Measurements from ENCODE around the gene OR5B3.
A peak's percentile ranks its signal among the peaks of the same experiment; 100 is the strongest.
"Not testable (repeated sequence)": the region's sequence is repeated elsewhere in the genome, so short reads cannot be mapped to it uniquely, and the experiment has no call there.

Gene OR5B3

DNA sequence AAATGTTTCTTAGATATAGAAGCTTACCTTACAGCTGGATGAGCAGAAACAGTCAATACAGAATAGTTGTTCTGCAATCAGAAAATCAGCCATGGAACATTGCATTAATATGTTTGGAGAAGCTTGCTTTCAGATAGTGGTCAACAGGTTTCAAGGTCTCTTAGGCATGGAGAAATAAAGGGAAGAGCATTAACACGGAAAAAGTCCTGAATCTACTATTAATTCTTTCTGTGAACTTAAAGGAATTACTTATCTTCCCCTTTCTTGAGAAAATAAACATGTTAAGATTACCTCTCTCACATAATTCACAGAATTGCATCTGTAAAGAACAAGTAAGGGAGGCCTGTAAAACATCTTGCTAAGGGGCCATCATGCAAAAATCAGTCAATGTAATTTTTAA is at the start of gene OR5B3:
Gene OR5B3 (minus strand): TSS at position 101 of the 400 bp plus-strand sequence. CDS start 3,465 bp downstream, outside the sequence.
- no peak for DNase-seq (ENCODE audit: low read depth)

DNA sequence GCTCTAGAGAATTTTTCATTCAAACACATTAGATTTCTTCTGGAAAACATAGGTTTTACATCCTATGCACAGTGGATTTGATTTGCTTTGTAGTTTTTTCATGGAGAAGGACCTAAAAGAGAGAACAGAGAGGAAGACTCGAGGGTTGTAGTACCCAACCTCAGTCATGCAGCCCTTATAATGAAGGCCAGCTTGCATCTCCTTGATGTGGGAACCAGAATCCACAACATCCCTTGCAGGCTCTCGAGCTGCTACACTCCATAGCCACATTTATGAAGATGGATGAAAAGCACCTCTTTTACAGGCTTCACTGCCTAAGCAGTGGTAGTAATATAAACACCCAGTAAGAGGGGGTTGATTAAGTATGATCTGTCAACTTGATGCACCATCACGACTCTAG is 44.9 kb upstream of the OR5B3 start:
- no peak for DNase-seq (ENCODE audit: low read depth)

GRCh38 chr11:58446294-58446693 is 39.6 kb upstream of the OR5B3 start:
- no peak for DNase-seq (ENCODE audit: low read depth)

DNA sequence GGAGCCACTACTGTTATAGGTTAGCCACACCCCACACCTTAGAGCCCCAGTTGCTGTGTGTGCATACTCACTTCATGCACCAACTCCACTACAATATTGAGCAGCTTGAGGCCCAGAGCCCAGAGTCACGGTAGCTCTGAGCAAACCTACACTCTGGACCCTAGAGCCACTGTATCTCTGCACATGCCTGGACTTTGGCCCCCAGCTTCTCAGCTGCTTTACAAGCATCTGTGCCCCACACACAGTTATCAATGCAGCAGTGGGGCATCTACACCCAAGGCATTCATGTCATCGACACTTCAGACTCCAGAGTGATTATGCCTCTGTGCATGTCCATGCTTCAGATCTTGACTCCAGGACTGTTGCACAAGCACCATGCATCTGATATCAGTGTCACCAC is 37.6 kb upstream of the OR5B3 start:
- DNase-seq (ENCODE audit: low read depth) = no peak

- no peak for DNase-seq (ENCODE audit: low read depth)
Observed at GRCh38 chr11:58442136-58442535, 35.5 kb upstream of the OR5B3 start, which contains the start of gene OR5B12. TSS of gene OR5B12 (minus strand) at chr11:58442236. CDS start at chr11:58440151, 2,085 bp downstream.

DNA sequence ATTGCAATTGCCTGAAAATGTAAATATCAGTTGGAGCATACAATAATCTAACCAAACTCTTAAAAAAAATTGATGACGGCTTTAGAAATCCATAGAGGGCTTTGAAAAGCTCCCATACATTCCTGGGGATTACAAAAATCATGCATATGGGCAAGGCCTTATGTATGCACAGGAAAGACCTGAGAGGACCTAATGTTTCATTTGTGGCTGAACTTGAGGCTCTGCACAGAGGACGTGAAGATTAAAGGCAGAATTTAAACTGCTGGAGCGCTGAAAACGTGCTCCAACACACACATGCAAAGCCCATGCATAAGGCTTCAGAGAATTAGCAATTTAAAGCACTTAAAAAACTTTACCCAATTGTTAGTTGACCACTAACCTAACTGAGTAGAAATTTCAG is 31.8 kb upstream of the OR5B3 start:
- no peak for DNase-seq (ENCODE audit: low read depth)

- DNase-seq (ENCODE audit: low read depth) = no peak
Observed at GRCh38 chr11:58434217-58434616, 27.5 kb upstream of the OR5B3 start.

- DNase-seq (ENCODE audit: low read depth) = no peak
Observed at GRCh38 chr11:58433638-58434203, 27.0 kb upstream of the OR5B3 start.

DNA sequence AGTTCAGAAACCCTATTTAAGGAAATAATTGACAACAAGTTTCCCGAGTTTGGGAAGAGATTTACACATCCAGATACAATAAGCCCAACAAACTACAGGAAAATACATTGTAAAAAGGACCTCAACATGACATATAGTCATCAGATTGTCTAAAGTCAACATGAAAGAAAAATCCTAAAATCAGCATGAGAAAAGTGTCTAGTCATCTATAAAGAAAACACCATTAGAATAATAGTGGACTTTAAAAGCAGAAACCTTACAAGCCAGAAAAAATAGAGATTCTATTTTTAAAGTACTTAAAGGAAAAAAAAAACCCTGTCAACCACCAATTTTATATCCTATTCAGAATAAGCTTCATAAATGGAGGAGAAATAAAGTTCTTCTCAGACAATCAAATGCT is 22.6 kb upstream of the OR5B3 start:
- no peak for DNase-seq (ENCODE audit: low read depth)

DNA sequence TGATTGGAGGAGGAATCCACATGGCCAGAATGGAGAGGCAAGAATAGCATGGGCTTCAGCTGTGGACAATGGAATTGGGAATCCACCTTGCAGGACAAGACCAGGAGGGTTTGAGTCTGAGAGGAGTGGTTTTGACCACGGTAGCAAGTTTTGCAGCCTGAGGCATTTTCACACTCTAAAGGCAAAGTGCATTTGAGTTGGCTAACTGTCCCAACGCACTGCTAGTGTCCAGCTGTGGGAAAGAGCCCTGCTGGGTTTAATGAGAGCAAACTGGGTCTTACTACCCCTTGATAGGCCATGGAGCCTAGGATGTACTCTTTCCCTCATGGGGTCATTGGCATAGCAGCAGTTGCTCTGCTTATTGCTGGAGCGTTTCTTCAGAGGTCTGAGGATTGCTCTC is 21.3 kb upstream of the OR5B3 start, which contains the start of gene OR5B2:
Gene OR5B2 (minus strand): TSS at position 101 of the 400 bp plus-strand sequence. CDS start 4,860 bp downstream, outside the sequence.
- DNase-seq (ENCODE audit: low read depth) = no peak

DNA sequence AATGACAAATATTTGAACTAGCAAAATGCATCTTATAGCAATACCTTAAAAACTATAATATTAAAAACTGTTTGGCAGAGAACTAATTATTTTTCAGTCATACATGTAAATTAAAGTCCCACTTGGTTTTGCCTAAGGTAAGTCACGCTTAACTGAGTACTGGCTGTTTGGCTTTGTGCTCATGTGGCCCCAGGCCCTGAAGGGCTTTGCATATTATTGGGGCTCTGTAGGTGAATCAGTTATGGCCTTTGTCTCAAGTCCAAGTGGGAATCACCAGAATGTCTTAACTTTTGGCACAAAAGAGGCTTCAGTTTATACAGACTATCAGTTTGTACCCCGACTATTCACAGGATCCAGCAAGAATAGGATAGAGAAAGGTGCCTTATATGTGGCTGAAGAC is 7.1 kb downstream of the OR5B3 start:
- not testable (repeated sequence) for DNase-seq (ENCODE audit: low read depth)

DNA sequence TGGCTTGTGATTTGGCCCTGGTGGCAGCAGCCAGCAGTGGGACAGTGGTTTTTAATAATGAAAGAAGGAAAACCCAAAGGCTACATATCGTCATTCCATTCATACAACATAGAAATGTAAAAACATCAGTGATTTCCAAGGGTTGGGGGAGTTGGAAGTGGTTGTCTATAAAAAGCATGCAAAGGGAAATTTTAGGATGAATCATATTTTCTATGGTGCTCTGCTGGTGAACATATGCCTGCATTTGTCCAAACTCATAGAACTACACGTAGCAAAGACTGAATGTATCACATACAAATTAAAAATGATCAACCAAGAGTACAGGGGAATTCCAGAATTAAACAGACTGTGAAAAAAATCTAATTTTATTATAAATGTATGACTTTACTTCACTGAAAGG is 11.1 kb downstream of the OR5B3 start:
- DNase-seq (ENCODE audit: low read depth) = no peak

GRCh38 chr11:58394195-58394594 is 12.5 kb downstream of the OR5B3 start:
- DNase-seq (ENCODE audit: low read depth) = peak; percentile 26

DNA sequence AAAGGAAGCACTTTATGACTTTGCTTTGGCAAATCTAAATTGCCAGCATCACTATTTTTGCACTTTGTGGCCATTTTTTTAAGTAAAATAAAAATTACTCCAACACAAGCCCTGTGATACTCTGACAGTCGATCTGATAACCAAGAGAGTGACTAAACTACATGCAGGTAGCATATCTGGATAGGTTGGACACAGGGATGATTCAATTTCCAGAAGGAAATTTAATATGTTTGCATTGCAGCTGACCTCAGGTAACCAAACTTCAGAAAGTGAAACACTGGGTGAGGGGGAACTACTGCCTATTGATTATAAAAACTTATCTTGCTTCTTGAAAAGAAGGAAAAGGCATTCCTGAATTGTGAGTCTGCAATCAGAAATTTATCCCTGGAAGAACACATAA is 13.9 kb downstream of the OR5B3 start:
- DNase-seq (ENCODE audit: low read depth) = no peak

DNA sequence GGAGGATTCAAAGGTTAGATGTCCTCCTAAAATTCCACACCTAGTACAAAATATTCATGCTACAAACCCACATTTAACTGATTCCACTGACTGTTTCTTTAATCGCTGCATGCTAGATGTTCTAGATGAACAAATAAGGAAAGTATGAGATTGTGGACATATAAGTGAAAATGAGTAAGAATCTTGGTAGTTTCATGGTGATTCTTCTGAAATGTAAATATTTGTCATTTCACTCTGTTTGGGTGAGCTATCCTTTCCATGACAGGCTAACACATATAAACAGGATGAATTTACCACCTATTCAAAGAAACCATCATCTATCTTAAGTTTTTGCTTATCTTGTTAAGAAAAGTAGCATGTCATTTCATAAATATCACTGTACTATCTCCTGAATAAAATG is 14.8 kb downstream of the OR5B3 start:
- no peak for DNase-seq (ENCODE audit: low read depth)

DNA sequence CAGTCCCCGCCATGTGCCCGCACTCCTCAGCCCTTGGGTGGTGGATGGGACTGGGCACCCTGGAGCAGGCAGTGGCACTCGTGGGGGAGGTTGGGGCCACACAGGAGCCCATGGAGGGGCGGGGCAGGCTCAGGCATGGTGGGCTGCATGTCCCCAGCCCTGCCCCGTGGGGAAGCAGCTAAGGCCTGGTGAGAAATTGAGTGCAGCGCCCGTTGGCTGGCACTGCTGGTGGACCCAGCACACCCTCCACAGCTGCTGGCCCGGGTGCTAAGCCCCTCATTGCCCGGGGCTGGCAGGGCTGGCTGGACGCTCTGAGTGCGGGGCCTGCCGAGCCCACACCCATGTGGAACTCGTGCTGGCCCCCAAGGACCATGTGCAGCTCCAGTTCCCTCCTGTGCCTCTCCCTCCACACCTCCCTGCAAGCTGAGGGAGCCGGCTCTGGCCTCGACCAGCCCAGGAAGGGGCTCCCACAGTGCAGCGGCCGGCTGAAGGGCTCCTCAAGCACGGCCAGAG is 16.1 kb downstream of the OR5B3 start:
- DNase-seq (ENCODE audit: low read depth) = no peak

- DNase-seq (ENCODE audit: low read depth) = no peak
Observed at GRCh38 chr11:58358969-58359368, 47.7 kb downstream of the OR5B3 start, which contains the start of gene OR5B17. TSS of gene OR5B17 (minus strand) at chr11:58359069. CDS start at chr11:58359069, 0 bp downstream.

DNA sequence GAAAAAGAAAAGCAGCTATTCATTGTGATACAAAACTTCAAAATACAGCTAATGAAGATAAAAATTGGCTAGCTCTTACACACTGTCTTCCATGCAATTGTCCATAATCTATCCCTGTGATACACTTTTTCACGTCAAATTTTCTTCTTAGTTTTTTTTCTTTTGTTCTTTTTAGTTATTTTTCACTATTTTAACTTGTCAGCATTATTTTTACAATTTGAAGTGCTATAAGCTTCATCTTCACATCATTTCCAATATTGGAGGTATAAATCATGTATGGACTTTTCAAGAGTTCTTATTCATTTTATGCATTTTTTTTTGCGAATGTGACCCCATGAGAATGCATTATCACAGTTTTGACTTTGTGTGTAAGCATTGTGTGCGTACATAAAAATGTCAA is 51.9 kb downstream of the OR5B3 start:
- DNase-seq (ENCODE audit: low read depth) = no peak

Measured in fibroblast of the conjunctiva (primary cell).